Measurements from ENCODE around the gene EYS.

- TF ChIP-seq SUZ12 (IDR thresholded peaks at IDR 0.05; ENCODE audit: extremely low read depth, insufficient read depth, insufficient read length), result no peak
- no peak for TF ChIP-seq ZNF274 (IDR thresholded peaks at IDR 0.05; ENCODE audit: low read depth, low read length)
- no peak for TF ChIP-seq YY1 (IDR thresholded peaks at IDR 0.05; ENCODE audit: insufficient read depth, insufficient read length)
Measured at GRCh38 chr6:63799313-63799712, 1907.7 kb downstream of the EYS start.
